Measurements from ENCODE around the gene SLC25A34.

The SLC25A34 gene

GRCh38 chr1:15748264-15748663, 12.2 kb downstream of the SLC25A34 start:
- Histone ChIP-seq H3K4me1 (ENCODE audit: insufficient read depth, low read length, poor library complexity, severe bottlenecking) (no peaks in the 10 kb centered on the region), H4K20me1 (ENCODE audit: insufficient read depth, low read length, poor library complexity, severe bottlenecking) (no peaks in the 10 kb centered on the region), H3K27me3 (ENCODE audit: insufficient read depth, low read length, poor library complexity, severe bottlenecking) (no peaks in the 10 kb centered on the region), H3F3A (ENCODE audit: low read depth) (no peaks in the 10 kb centered on the region), H3K9ac (ENCODE audit: low read depth, low read length, poor library complexity, severe bottlenecking) (no peak overlapping the region), H3K79me2 (ENCODE audit: insufficient read depth, low read length) (no peaks in the 10 kb centered on the region), H3K9me2 (replicated peaks; ENCODE audit: low read depth, low read length) (no peaks in the 10 kb centered on the region), H3K36me3 (ENCODE audit: insufficient read depth, low read length) (no peaks in the 10 kb centered on the region), H3K4me2 (ENCODE audit: low read depth, low read length, poor library complexity, severe bottlenecking) (no peak overlapping the region), H2AFZ (ENCODE audit: low read length) (no peak overlapping the region), H3K9me3 (ENCODE audit: insufficient read depth, low read depth, low read length) (no peaks in the 10 kb centered on the region), H3K4me3 (ENCODE audit: low read length, poor library complexity, severe bottlenecking) (no peak overlapping the region)
- TF ChIP-seq EZH2phosphoT487 (IDR thresholded peaks at IDR 0.05; ENCODE audit: borderline replicate concordance), result no peak
- no peak for TF ChIP-seq CTCF (conservative IDR thresholded peaks at IDR 0.05; ENCODE audit: low read length)

DNA sequence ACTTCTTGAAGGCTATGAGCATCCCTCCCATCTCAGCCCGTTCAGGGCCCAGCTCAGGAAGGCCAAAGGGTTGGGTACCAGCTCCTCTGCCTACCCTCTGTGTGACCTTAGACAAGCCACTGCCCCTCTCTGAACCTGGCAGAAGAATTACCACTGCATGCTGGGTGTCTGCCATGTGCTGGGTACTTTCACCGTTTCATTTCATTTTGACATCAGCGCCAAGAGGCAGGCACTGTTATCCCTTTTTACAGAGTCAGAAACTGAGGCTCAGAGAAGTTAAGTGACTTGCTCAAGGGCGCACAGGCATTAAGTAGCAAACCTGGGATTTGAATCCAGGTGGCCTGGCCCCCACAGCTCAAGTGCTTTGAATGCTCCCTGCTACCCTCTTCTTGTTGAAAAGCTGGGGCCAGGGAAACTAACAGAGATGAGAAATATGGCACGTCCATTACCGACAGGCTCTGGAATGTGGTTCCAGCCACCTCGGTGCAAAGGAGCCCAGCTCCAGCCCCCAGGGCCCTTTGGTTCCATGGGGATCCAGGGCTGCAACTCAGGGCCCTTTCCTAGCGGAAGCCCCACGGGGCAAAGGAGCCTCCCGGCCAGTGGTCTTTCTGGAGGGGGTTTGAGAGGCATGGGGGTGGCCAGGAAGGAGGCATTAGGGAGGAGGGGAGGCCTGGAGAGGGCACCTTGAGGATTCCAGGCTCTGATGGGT, 12.8 kb downstream of the SLC25A34 start:
- no peak overlapping the region for H3K9ac ChIP-seq (ENCODE audit: low read depth, low read length, poor library complexity, severe bottlenecking)
- H3K4me2 ChIP-seq (ENCODE audit: low read depth, low read length, poor library complexity, severe bottlenecking), result no peak overlapping the region
- H4K20me1 ChIP-seq (ENCODE audit: insufficient read depth, low read length, poor library complexity, severe bottlenecking), result no peaks in the 10 kb centered on the region
- no peaks in the 10 kb centered on the region for H3K9me2 ChIP-seq (replicated peaks; ENCODE audit: low read depth, low read length)
- H2AFZ ChIP-seq (ENCODE audit: low read length), result no peak overlapping the region
- no peaks in the 10 kb centered on the region for H3K27me3 ChIP-seq (ENCODE audit: insufficient read depth, low read length, poor library complexity, severe bottlenecking)
- no peaks in the 10 kb centered on the region for H3F3A ChIP-seq (ENCODE audit: low read depth)
- no peak for TF ChIP-seq CTCF (conservative IDR thresholded peaks at IDR 0.05; ENCODE audit: low read length)
- no peak for TF ChIP-seq EZH2phosphoT487 (IDR thresholded peaks at IDR 0.05; ENCODE audit: borderline replicate concordance)
- H3K4me1 ChIP-seq (ENCODE audit: insufficient read depth, low read length, poor library complexity, severe bottlenecking), result no peaks in the 10 kb centered on the region
- H3K79me2 ChIP-seq (ENCODE audit: insufficient read depth, low read length), result no peaks in the 10 kb centered on the region
- no peak overlapping the region for H3K4me3 ChIP-seq (ENCODE audit: low read length, poor library complexity, severe bottlenecking)
- no peaks in the 10 kb centered on the region for H3K36me3 ChIP-seq (ENCODE audit: insufficient read depth, low read length)
- H3K9me3 ChIP-seq (ENCODE audit: insufficient read depth, low read depth, low read length), result no peaks in the 10 kb centered on the region

DNA sequence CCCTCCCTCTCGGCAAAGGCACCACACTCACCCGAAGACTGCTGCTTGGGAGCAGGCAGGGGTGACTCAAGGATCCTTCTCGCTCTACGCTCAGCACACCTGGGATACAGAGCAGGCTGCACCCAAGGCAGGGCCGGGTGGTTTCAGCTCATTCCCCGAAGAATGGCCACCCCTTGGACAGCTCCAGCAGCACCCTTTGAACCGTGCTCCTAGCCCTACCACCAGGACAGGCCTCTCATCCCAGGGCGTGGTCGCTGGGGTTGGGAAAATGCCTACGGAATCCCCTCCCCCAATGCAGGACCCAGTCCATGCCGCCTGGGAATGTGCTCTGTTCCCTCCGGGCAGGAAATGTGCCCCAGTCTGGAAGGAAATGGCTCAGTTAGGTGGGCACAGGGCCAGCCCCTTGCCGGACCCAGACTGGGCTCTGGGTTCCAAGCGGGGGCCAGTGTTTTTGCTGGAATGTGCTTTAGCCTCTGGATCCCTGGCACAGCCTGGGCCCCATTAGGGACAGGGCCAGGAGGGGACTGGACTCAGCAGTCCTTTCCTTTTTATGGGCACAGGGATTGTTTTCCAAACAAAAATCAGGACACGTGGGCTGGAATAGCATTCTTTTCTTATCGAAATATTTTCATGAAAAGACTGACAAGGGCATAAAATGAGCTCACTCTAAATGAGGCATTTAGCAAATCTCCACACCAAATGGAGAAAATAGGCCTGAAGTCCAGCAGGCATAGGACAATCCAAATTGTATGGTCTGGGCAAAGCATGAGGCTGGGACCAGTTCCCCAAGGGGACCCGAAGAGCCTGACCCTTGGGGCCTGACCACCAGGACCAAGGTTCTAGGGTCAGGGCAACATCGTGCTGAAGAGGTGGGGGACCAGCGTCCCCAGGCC, 13.6 kb downstream of the SLC25A34 start:
- Histone ChIP-seq H3K27me3 (ENCODE audit: insufficient read depth, low read length, poor library complexity, severe bottlenecking) (no peaks in the 10 kb centered on the region), H3K36me3 (ENCODE audit: insufficient read depth, low read length) (no peaks in the 10 kb centered on the region), H3K4me3 (ENCODE audit: low read length, poor library complexity, severe bottlenecking) (no peak overlapping the region), H3F3A (ENCODE audit: low read depth) (no peaks in the 10 kb centered on the region), H3K4me1 (ENCODE audit: insufficient read depth, low read length, poor library complexity, severe bottlenecking) (no peaks in the 10 kb centered on the region), H3K9ac (ENCODE audit: low read depth, low read length, poor library complexity, severe bottlenecking) (no peak overlapping the region), H3K79me2 (ENCODE audit: insufficient read depth, low read length) (no peaks in the 10 kb centered on the region), H4K20me1 (ENCODE audit: insufficient read depth, low read length, poor library complexity, severe bottlenecking) (no peaks in the 10 kb centered on the region), H2AFZ (ENCODE audit: low read length) (no peak overlapping the region), H3K4me2 (ENCODE audit: low read depth, low read length, poor library complexity, severe bottlenecking) (no peak overlapping the region), H3K9me3 (ENCODE audit: insufficient read depth, low read depth, low read length) (no peaks in the 10 kb centered on the region), H3K9me2 (replicated peaks; ENCODE audit: low read depth, low read length) (no peaks in the 10 kb centered on the region)
- TF ChIP-seq CTCF (conservative IDR thresholded peaks at IDR 0.05; ENCODE audit: low read length) (no peak), EZH2phosphoT487 (IDR thresholded peaks at IDR 0.05; ENCODE audit: borderline replicate concordance) (no peak)
